H1 (cell line): Measurements from ENCODE around the gene LPAR3. TPM values are rescaled to one million over a fixed set of nuclear protein-coding genes. Genes with fewer than 3 reads are reported as not detected.
A peak's percentile ranks its signal among the peaks of the same experiment; 100 is the strongest.

Source experiments
- CBX5 ChIP-seq: fragments of 300-800, 300-1000 bp; sonication (generic); IDR thresholded peaks from 2 replicates; pipeline ENCODE4 v1.7.1; 2016; ENCODE audit warnings: antibody characterized with exemption, low read length, low read depth
- CBX8 ChIP-seq: fragments of 300-800, 300-1000 bp; sonication (generic); IDR thresholded peaks from 2 replicates; pipeline ENCODE4 v1.7.1; 2016; ENCODE audit warnings: low read depth, low read length, borderline replicate concordance
- EGR1 ChIP-seq: IDR thresholded peaks from 2 replicates; pipeline ENCODE4 v1.6.1; 2011; ENCODE audit warnings: low read depth, low read length, borderline replicate concordance
- RAD21 ChIP-seq, 2 experiments: IDR thresholded peaks in 1 of 2; conservative IDR thresholded peaks in 1 of 2; 2 replicates each; pipeline ENCODE4 v1.6.1; 2011; ENCODE audit warnings: low read depth in 2 of 2, low read length in 2 of 2, improper control_type of control experiment in 1 of 2, inconsistent platforms in 1 of 2, mild to moderate bottlenecking in 1 of 2, moderate library complexity in 1 of 2
- SIRT6 ChIP-seq: IDR thresholded peaks from one replicate; pipeline ENCODE4 v1.7.1; 2012; ENCODE audit warnings: low read length, inconsistent platforms
- polyA plus RNA-seq, 7 experiments: library from polyadenylated mRNA; depleted of rRNA in 3 of 7; stranded (reverse) in 5 of 7; unstranded in 2 of 7; fragments of >200 nt in 5 of 7; fragments of 200-250 nt in 2 of 7; gene quantifications; 1 replicate in 5 of 7; 2 replicates in 1 of 7; 4 replicates in 1 of 7; pipeline versions ENCODE4 v1.2.1 to v1.2.3, GENCODE V29; 2011 to 2013; ENCODE audit warnings: missing spikeins in 2 of 7, mixed read lengths in 2 of 7
- total RNA-seq: library from RNA; stranded (reverse); fragmentation: NEBNext Ultra II Directional; extraction: Animal tissue kit (Norgen Biotek cat#: 25700); gene quantifications from 2 replicates; pipeline ENCODE4 v1.2.1, GENCODE V29; 2021

The LPAR3 gene
- total and polyA plus RNA-seq, 2 of the 8 experiments (the other 6 are each of a cell fraction or from before 2014, with no cell fraction given): 17.1 to 25.4 TPM

DNA sequence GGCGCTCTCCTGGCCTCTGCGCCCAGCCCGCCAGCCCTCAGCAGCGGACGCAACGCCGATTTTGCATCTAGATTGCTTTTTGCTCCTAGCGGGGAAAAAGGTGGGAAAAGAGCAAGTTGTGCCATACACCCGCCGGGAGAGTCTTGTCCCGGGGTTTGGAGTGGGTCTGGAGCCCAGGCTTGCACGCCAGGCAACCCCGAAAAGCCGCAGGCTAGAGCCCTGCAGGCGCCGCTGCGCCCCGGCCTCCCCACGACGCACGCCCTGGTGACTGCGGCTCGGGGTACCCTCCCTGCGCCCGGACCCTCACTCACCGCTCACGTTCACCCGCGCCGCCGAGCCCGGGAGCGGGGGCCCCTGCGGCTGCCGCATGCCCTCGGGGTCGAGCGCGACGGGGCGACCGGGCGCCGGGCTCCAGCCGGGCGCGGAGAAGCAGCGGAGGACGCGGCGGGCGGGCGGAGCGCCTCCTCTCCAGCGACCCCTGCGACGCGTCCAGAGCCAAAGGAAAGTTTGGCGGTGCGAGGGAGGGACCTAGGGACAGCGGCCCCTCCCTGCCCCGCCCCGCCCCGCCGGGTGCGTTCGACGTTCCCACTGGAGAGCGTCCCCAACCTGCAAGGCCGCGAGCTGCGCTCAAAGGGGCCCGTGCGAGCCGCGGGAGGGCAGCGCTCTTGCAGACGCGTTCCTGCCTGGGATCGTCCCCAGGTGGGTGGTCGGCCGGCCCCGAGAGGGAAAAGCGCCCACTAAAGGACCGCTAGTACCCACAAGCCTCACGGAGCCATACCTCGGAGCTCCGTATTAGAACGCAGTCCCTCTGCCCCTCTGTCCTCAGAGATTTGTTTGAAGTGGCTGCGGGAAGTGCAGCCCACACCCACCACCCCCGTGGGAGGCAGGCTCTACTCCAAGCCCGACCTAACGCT, at the start of gene LPAR3 (continued):
- TF ChIP-seq EGR1 (0 out of 2 replicates have a peak, but pooled peaks have one; percentile 10), SIRT6 (no peak), CBX8 (no peak), RAD21 (IDR thresholded peaks at IDR 0.05 in 1 of 2, conservative IDR thresholded peaks at IDR 0.05 in 1 of 2; ENCODE audit: low read depth in 2 of 2, low read length in 2 of 2) (no peak; a peak in 1 of 4 replicates), CBX5 (no peak)
